ENCODE results near the gene RETREG2.
A peak's percentile ranks its signal among the peaks of the same experiment; 100 is the strongest.

Gene RETREG2

GRCh38 chr2:219168932-219169331 is 9.1 kb upstream of the RETREG2 start:
- Histone ChIP-seq H3K27me3 (ENCODE audit: control insufficient read depth in 1 of 2, insufficient read depth in 1 of 2, low read length in 2 of 2) (no peaks in the 10 kb centered on the region), H3K4ac (ENCODE audit: low read depth in 1 of 2, low read length in 2 of 2) (no peak overlapping the region), H3K9ac (ENCODE audit: low read length) (no peak overlapping the region), H2BK5ac (ENCODE audit: low read depth, low read length, poor library complexity, severe bottlenecking) (no peak overlapping the region), H3K27ac (ENCODE audit: low read length, poor library complexity, severe bottlenecking) (no peak overlapping the region), H2BK15ac (ENCODE audit: low read depth, poor library complexity, severe bottlenecking) (no peak overlapping the region), H3K9me3 (ENCODE audit: control insufficient read depth, low read length) (no peaks in the 10 kb centered on the region), H3K36me3 (ENCODE audit: control insufficient read depth in 1 of 2, insufficient read depth in 2 of 2, low read depth in 1 of 2, low read length in 2 of 2) (peaks cover 21 to 28% of the 10 kb centered on the region in 2 experiments), H3K4me1 (ENCODE audit: control insufficient read depth, insufficient read depth, low read depth, low read length) (peaks cover 6% of the 10 kb centered on the region), H2AFZ (ENCODE audit: low read depth, low read length) (no peak overlapping the region), H4K91ac (ENCODE audit: low read length) (no peak overlapping the region), H3K4me3 (ENCODE audit: insufficient read depth in 1 of 2, low read depth in 1 of 2, low read length in 2 of 2) (no peak overlapping the region), H3K18ac (ENCODE audit: low read depth in 1 of 2, low read length in 2 of 2) (no peak overlapping the region), H2BK120ac (ENCODE audit: low read depth, low read length) (no peak overlapping the region), H3K4me2 (ENCODE audit: low read length, poor library complexity, severe bottlenecking) (no peak overlapping the region), H3K14ac (ENCODE audit: low read length in 2 of 2) (no peak overlapping the region), H2BK12ac (ENCODE audit: low read length in 2 of 2) (no peak overlapping the region), H4K8ac (ENCODE audit: low read length) (no peak overlapping the region), H3K79me1 (replicated peaks; ENCODE audit: low read length, poor library complexity, severe bottlenecking) (peaks cover 9% of the 10 kb centered on the region), H2AK5ac (ENCODE audit: low read length, severe bottlenecking) (no peak overlapping the region), H3K23ac (ENCODE audit: low read length in 2 of 2) (no peak overlapping the region)
- DNase-seq = no peak

DNA sequence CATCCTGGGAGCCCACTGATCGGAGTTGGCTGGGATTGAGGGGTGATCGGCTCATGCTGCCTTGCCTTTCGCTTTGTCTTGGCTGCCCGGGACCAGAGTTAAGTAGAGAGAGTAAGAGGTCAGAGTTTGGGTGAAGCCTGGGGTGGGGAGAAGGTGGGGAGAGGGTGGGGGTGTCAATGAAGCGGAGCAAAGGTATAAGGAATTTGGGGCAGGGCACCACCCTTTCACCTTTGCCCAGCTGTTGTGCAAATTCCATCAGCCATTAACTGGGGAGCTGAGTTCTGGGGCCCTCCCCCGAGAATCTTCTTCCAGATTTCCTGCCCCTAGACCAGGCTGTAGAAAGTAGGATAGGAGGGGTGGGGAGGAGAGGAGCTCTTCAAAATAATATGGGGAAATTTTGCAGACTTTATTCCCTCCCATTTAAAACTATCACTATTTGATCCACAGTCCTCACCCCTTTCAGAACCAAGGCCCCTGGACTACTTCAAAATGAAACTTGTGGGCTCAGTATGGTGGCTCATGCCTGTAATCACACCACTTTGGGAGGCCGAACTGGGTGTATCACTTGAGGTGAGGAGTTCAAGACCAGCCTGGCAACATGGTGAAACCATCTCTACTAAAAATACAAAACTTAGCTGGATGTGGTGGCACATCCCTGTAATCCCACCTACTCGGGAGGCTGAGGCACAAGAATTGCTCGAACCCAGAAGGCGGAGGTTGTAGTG is 8.0 kb upstream of the RETREG2 start, which contains the start of gene SLC23A3:
Gene SLC23A3 (minus strand): TSS at position 100 of the 725 bp plus-strand sequence. CDS start 45 bp downstream, at position 55.
- 92% methylated on average over 9 of the region's 10 CpGs for WGBS
- Histone ChIP-seq H3K9me3 (ENCODE audit: control insufficient read depth, low read length) (no peaks in the 10 kb centered on the region), H2BK120ac (ENCODE audit: low read depth, low read length) (no peak within 1 kb of the TSS), H3K4me2 (ENCODE audit: low read length, poor library complexity, severe bottlenecking) (no peak within 1 kb of the TSS), H3K36me3 (ENCODE audit: control insufficient read depth in 1 of 2, insufficient read depth in 2 of 2, low read depth in 1 of 2, low read length in 2 of 2) (peaks cover 27 to 40% of the 10 kb centered on the region in 2 experiments), H3K27ac (ENCODE audit: low read length, poor library complexity, severe bottlenecking) (no peak within 1 kb of the TSS), H4K8ac (ENCODE audit: low read length) (no peak within 1 kb of the TSS), H3K23ac (ENCODE audit: low read length in 2 of 2) (no peak within 1 kb of the TSS), H4K91ac (ENCODE audit: low read length) (no peak within 1 kb of the TSS), H3K4ac (ENCODE audit: low read depth in 1 of 2, low read length in 2 of 2) (no peak within 1 kb of the TSS), H3K27me3 (ENCODE audit: control insufficient read depth in 1 of 2, insufficient read depth in 1 of 2, low read length in 2 of 2) (no peaks in the 10 kb centered on the region), H3K4me1 (ENCODE audit: control insufficient read depth, insufficient read depth, low read depth, low read length) (peaks cover 11% of the 10 kb centered on the region), H2AFZ (ENCODE audit: low read depth, low read length) (no peak within 1 kb of the TSS), H3K14ac (ENCODE audit: low read length in 2 of 2) (no peak within 1 kb of the TSS), H3K79me1 (replicated peaks; ENCODE audit: low read length, poor library complexity, severe bottlenecking) (peaks cover 10% of the 10 kb centered on the region), H3K4me3 (ENCODE audit: insufficient read depth in 1 of 2, low read depth in 1 of 2, low read length in 2 of 2) (no peak within 1 kb of the TSS), H2AK5ac (ENCODE audit: low read length, severe bottlenecking) (no peak within 1 kb of the TSS), H3K18ac (ENCODE audit: low read depth in 1 of 2, low read length in 2 of 2) (no peak within 1 kb of the TSS), H2BK5ac (ENCODE audit: low read depth, low read length, poor library complexity, severe bottlenecking) (no peak within 1 kb of the TSS), H2BK15ac (ENCODE audit: low read depth, poor library complexity, severe bottlenecking) (no peak within 1 kb of the TSS), H2BK12ac (ENCODE audit: low read length in 2 of 2) (no peak within 1 kb of the TSS), H3K9ac (ENCODE audit: low read length) (peak within 1 kb of the TSS; percentile 59)
- DNase-seq = no peak

DNA sequence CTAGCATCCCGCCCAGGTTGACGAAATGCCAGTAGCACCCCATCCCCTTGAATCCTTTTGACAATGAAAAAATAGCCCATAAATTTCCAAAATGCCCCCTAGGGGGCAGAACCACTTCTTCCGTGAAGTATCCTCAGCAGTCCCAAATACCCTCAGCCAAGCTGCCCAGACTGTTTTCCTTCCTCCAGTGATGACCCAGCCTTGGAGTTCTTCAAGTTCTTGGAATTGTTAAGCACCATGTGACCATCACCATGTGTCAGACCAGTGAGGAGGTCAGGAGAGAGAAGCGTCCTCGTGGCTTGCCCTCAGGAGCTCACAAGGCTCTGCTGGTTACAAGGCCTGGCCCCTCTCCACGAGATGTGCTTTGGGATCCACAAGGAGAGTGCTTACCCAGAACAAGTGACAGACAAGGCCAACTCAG is 6.8 kb upstream of the RETREG2 start:
- H3K36me3 ChIP-seq (ENCODE audit: control insufficient read depth in 1 of 2, insufficient read depth in 2 of 2, low read depth in 1 of 2, low read length in 2 of 2) = peaks cover 26 to 40% of the 10 kb centered on the region in 2 experiments
- no peak overlapping the region for H2BK15ac ChIP-seq (ENCODE audit: low read depth, poor library complexity, severe bottlenecking)
- WGBS = 52% methylated on average over 6 of the region's 6 CpGs

GRCh38 chr2:219172231-219173154 is 5.6 kb upstream of the RETREG2 start:
- Histone ChIP-seq H3K4me3 (ENCODE audit: insufficient read depth in 1 of 2, low read depth in 1 of 2, low read length in 2 of 2) (no peak overlapping the region), H3K27ac (ENCODE audit: low read length, poor library complexity, severe bottlenecking) (no peak overlapping the region), H3K18ac (ENCODE audit: low read depth in 1 of 2, low read length in 2 of 2) (no peak overlapping the region), H3K14ac (ENCODE audit: low read length in 2 of 2) (no peak overlapping the region), H2BK15ac (ENCODE audit: low read depth, poor library complexity, severe bottlenecking) (peak overlapping the region; percentile 9), H3K4me2 (ENCODE audit: low read length, poor library complexity, severe bottlenecking) (no peak overlapping the region), H3K36me3 (ENCODE audit: control insufficient read depth in 1 of 2, insufficient read depth in 2 of 2, low read depth in 1 of 2, low read length in 2 of 2) (peaks cover 26 to 38% of the 10 kb centered on the region in 2 experiments), H4K91ac (ENCODE audit: low read length) (no peak overlapping the region), H3K23ac (ENCODE audit: low read length in 2 of 2) (no peak overlapping the region), H2AK5ac (ENCODE audit: low read length, severe bottlenecking) (no peak overlapping the region), H2AFZ (ENCODE audit: low read depth, low read length) (no peak overlapping the region), H2BK5ac (ENCODE audit: low read depth, low read length, poor library complexity, severe bottlenecking) (no peak overlapping the region), H3K4ac (ENCODE audit: low read depth in 1 of 2, low read length in 2 of 2) (no peak overlapping the region), H3K79me1 (replicated peaks; ENCODE audit: low read length, poor library complexity, severe bottlenecking) (peaks cover 10% of the 10 kb centered on the region), H3K4me1 (ENCODE audit: control insufficient read depth, insufficient read depth, low read depth, low read length) (peaks cover 15% of the 10 kb centered on the region), H3K9me3 (ENCODE audit: control insufficient read depth, low read length) (no peaks in the 10 kb centered on the region), H3K27me3 (ENCODE audit: control insufficient read depth in 1 of 2, insufficient read depth in 1 of 2, low read length in 2 of 2) (no peaks in the 10 kb centered on the region), H3K9ac (ENCODE audit: low read length) (peak overlapping the region; percentile 76), H2BK120ac (ENCODE audit: low read depth, low read length) (no peak overlapping the region), H2BK12ac (ENCODE audit: low read length in 2 of 2) (no peak overlapping the region), H4K8ac (ENCODE audit: low read length) (no peak overlapping the region)
- no peak for DNase-seq
- 94% methylated on average over 15 of the region's 16 CpGs for whole genome bisulfite sequencing

More for the DNA sequence above, 6.8 kb upstream of the RETREG2 start:
- no peak overlapping the region for H3K18ac ChIP-seq (ENCODE audit: low read depth in 1 of 2, low read length in 2 of 2)
- H4K91ac ChIP-seq (ENCODE audit: low read length) = no peak overlapping the region
- peak overlapping the region in 1 of 2 experiments; percentile 37 for H2BK12ac ChIP-seq (ENCODE audit: low read length in 2 of 2)
- no peak overlapping the region for H3K4me2 ChIP-seq (ENCODE audit: low read length, poor library complexity, severe bottlenecking)
- peaks cover 15% of the 10 kb centered on the region for H3K4me1 ChIP-seq (ENCODE audit: control insufficient read depth, insufficient read depth, low read depth, low read length)
- DNase-seq = peak; percentile 86
- no peak overlapping the region for H3K4ac ChIP-seq (ENCODE audit: low read depth in 1 of 2, low read length in 2 of 2)
- H3K79me1 ChIP-seq (replicated peaks; ENCODE audit: low read length, poor library complexity, severe bottlenecking) = peaks cover 10% of the 10 kb centered on the region
- no peak overlapping the region for H3K4me3 ChIP-seq (ENCODE audit: insufficient read depth in 1 of 2, low read depth in 1 of 2, low read length in 2 of 2)
- no peak overlapping the region for H3K14ac ChIP-seq (ENCODE audit: low read length in 2 of 2)
- no peak overlapping the region for H2BK120ac ChIP-seq (ENCODE audit: low read depth, low read length)
- no peaks in the 10 kb centered on the region for H3K9me3 ChIP-seq (ENCODE audit: control insufficient read depth, low read length)
- no peak overlapping the region for H2AK5ac ChIP-seq (ENCODE audit: low read length, severe bottlenecking)
- no peak overlapping the region for H3K27ac ChIP-seq (ENCODE audit: low read length, poor library complexity, severe bottlenecking)
- no peak overlapping the region for H2AFZ ChIP-seq (ENCODE audit: low read depth, low read length)
- peak overlapping the region; percentile 76 for H3K9ac ChIP-seq (ENCODE audit: low read length)
- no peaks in the 10 kb centered on the region for H3K27me3 ChIP-seq (ENCODE audit: control insufficient read depth in 1 of 2, insufficient read depth in 1 of 2, low read length in 2 of 2)
- H3K23ac ChIP-seq (ENCODE audit: low read length in 2 of 2) = no peak overlapping the region
- no peak overlapping the region for H4K8ac ChIP-seq (ENCODE audit: low read length)
- H2BK5ac ChIP-seq (ENCODE audit: low read depth, low read length, poor library complexity, severe bottlenecking) = no peak overlapping the region

Measured in mesenchymal stem cell (in vitro differentiated cells and primary cell).